K562 (cell line): ENCODE results near the gene CYP11A1. TPM values are rescaled to one million over a fixed set of nuclear protein-coding genes. Genes with fewer than 3 reads are reported as not detected.

Experiments used
- ADNP ChIP-seq: fragments of 200-800 bp; sonication (Bioruptor generic); IDR thresholded peaks from 2 replicates; pipeline ENCODE4 v1.6.1; 2016; ENCODE audit warnings: missing genetic modification characterization, missing compliant biosample characterization
- BHLHE40 ChIP-seq: IDR thresholded peaks from 2 replicates; pipeline ENCODE4 v1.6.1; 2011; ENCODE audit warnings: low read length, improper control_type of control experiment
- COPS2 ChIP-seq: fragments of 450-650 bp; conservative IDR thresholded peaks from 2 replicates; pipeline ENCODE4 v1.6.1; 2016; ENCODE audit warnings: mild to moderate bottlenecking, moderate library complexity
- CTCF ChIP-seq, 3 experiments: IDR thresholded peaks in 2 of 3; conservative IDR thresholded peaks in 1 of 3; 2 replicates each; pipeline ENCODE4 v1.5.1; 2011 to 2012; ENCODE audit warnings: low read length in 3 of 3, mild to moderate bottlenecking in 3 of 3, control low read depth in 2 of 3, improper control_type of control experiment in 1 of 3, inconsistent platforms in 1 of 3, low read depth in 1 of 3, mixed read lengths in 1 of 3, moderate library complexity in 1 of 3; ENCODE audit not compliant: insufficient read depth in 2 of 3
- EZH2 ChIP-seq: IDR thresholded peaks from 2 replicates; pipeline ENCODE4 v1.6.1; 2012; ENCODE audit warnings: low read depth, mild to moderate bottlenecking, inconsistent platforms, low read length, borderline replicate concordance
- IRF9 ChIP-seq: fragments of 450-650 bp; IDR thresholded peaks from 2 replicates; pipeline ENCODE4 v1.6.1; 2016; ENCODE audit warnings: missing biosample characterization, missing genetic modification characterization
- MAX ChIP-seq: sonication (generic); formaldehyde crosslinking; IDR thresholded peaks from 2 replicates; pipeline ENCODE4 v1.9.0; 2022; ENCODE audit warnings: mild to moderate bottlenecking, missing genetic modification reagents
- MCM3 ChIP-seq: fragments of 450-650 bp; IDR thresholded peaks from 2 replicates; pipeline ENCODE4 v1.6.1; 2016
- PHB ChIP-seq: fragments of 250-450 bp; sonication (Bioruptor Pico); IDR thresholded peaks from 2 replicates; pipeline ENCODE4 v1.5.0; 2021
- PHF20 ChIP-seq: fragments of 450-650 bp; IDR thresholded peaks from 2 replicates; pipeline ENCODE4 v1.6.1; 2018; ENCODE audit not compliant: partially characterized antibody
- PPARD ChIP-seq: fragments of 250-450 bp; sonication (Bioruptor Pico); IDR thresholded peaks from 2 replicates; pipeline ENCODE4 v1.8.0; 2022; ENCODE audit warnings: inconsistent platforms, mild to moderate bottlenecking, moderate library complexity
- RFX7 ChIP-seq: fragments of 250-450 bp; sonication (Bioruptor Pico); IDR thresholded peaks from 2 replicates; pipeline ENCODE4 v1.5.1; 2021; ENCODE audit warnings: mild to moderate bottlenecking
- SAFB ChIP-seq: fragments of 200-400 bp; formaldehyde crosslinking; IDR thresholded peaks from 2 replicates; pipeline ENCODE4 v1.6.1; 2017; ENCODE audit warnings: low read depth, low read length, borderline replicate concordance
- TRIM24 ChIP-seq, 2 experiments: fragments of 450-650 bp; IDR thresholded peaks; 2 replicates each; pipeline ENCODE4 v1.6.1; 2016
- WHSC1 ChIP-seq: IDR thresholded peaks from one replicate; pipeline ENCODE4 v1.6.1; 2012; ENCODE audit warnings: low read length, control low read depth, inconsistent platforms
- ZBTB17 ChIP-seq: fragments of 450-650 bp; formaldehyde crosslinking; IDR thresholded peaks from 2 replicates; pipeline ENCODE4 v1.4.0; 2020; ENCODE audit warnings: mild to moderate bottlenecking
- ZBTB40 ChIP-seq, 2 experiments: fragments of 450-650 bp in 1 of 2; sonication (generic) in 1 of 2; formaldehyde crosslinking in 1 of 2; IDR thresholded peaks; 2 replicates each; pipeline versions ENCODE4 v1.7.1 to v1.9.0; 2016 to 2022; ENCODE audit warnings: inconsistent platforms in 1 of 2, mild to moderate bottlenecking in 1 of 2, missing genetic modification reagents in 1 of 2
- ZNF384 ChIP-seq: IDR thresholded peaks from 2 replicates; pipeline ENCODE4 v1.6.1; 2012; ENCODE audit warnings: low read depth, low read length, improper control_type of control experiment
- polyA plus RNA-seq, 8 experiments: library from polyadenylated mRNA; depleted of rRNA in 4 of 8; stranded (reverse) in 5 of 8; unstranded in 3 of 8; fragments of >200 nt; fragmentation: Nextera tagmentation in 2 of 8; fragmentation: Illumina TruSeq in 1 of 8; extraction: Ambion mirVana in 2 of 8; extraction: Trizol in 1 of 8; gene quantifications; 2 replicates each; pipeline versions ENCODE4 v1.2.1 to v1.2.3, GENCODE V29; 2011 to 2014; ENCODE audit warnings: inconsistent platforms in 1 of 8, missing spikeins in 1 of 8
- total RNA-seq, 7 experiments: library from RNA; depleted of rRNA in 6 of 7; stranded (reverse); fragments of >200 nt in 6 of 7; fragmentation: Illumina TruSeq in 2 of 7; extraction: Trizol in 2 of 7; gene quantifications; 2 replicates each; pipeline versions ENCODE4 v1.2.1 to v1.2.3, GENCODE V29; 2011 to 2021; ENCODE audit warnings: low replicate concordance in 1 of 7

CYP11A1 gene
- total and polyA plus RNA-seq, 9 of the 15 experiments (the other 6 are each of a cell fraction or from before 2014, with no cell fraction given), result 0.06 to 0.24 (median 0.10) TPM; not detected in 4

GRCh38 chr15:74390647-74391288 lies 23.3 kb upstream of the CYP11A1 start (continued):
- TF ChIP-seq WHSC1 (no peak), RFX7 (CRISPR knock-in tag) (no peak), ZBTB40 (IDR thresholded peaks at IDR 0.05) (no peak), ZBTB40 (CRISPR knock-in tag; IDR thresholded peaks at IDR 0.05) (no peak), EZH2 (no peak), BHLHE40 (peak; percentile 72), PPARD (CRISPR knock-in tag) (no peak), ADNP (tag) (no peak), TRIM24 (IDR thresholded peaks at IDR 0.05) (no peak), PHB (CRISPR knock-in tag) (no peak), MCM3 (no peak), SAFB (no peak), MAX (CRISPR knock-in tag) (no peak), ZBTB17 (no peak; the same call in 1 of the 2 replicates), PHF20 (no peak), ZNF384 (no peak), IRF9 (no peak), CTCF (IDR thresholded peaks at IDR 0.05 in 2 of 3, conservative IDR thresholded peaks at IDR 0.05 in 1 of 3; ENCODE audit: insufficient read depth in 2 of 3, low read depth in 1 of 3, low read length in 3 of 3) (no peak), COPS2 (no peak)
